ENCODE results near the gene LPIN3.

LPIN3 gene

GRCh38 chr20:41392871-41393704 lies 52.5 kb downstream of the LPIN3 start:
- no peaks in the 10 kb centered on the region for H3K4me1 ChIP-seq (ENCODE audit: control extremely low read depth in 1 of 4, control insufficient read depth in 4 of 4, insufficient read depth in 4 of 4, low read length in 3 of 4)
- H3K27me3 ChIP-seq (replicated peaks in 2 of 5; ENCODE audit: control insufficient read depth in 4 of 5, insufficient read depth in 5 of 5, low read length in 4 of 5) = peaks cover 0 to 9% (median 3%) of the 10 kb centered on the region in 5 experiments
- H3K9me3 ChIP-seq (ENCODE audit: control extremely low read depth in 1 of 5, control insufficient read depth in 4 of 5, insufficient read depth in 2 of 5, low read depth in 1 of 5, low read length in 4 of 5) = no peaks in the 10 kb centered on the region
- WGBS (ENCODE audit: insufficient coverage) = 93% methylated on average over 3 of the region's 12 CpGs
- H3K27ac ChIP-seq (ENCODE audit: insufficient read depth in 1 of 2, low read depth in 1 of 2, low read length in 2 of 2, poor library complexity in 1 of 2, severe bottlenecking in 2 of 2) = no peak overlapping the region
- DNase-seq = no peak
- POLR2A ChIA-PET = no interaction called here
- CTCF ChIA-PET = interaction anchor here (1.0 kb wide), 1 partner anchor 17 kb away, joined by 3 read pairs; no protein-coding TSS in a partner anchor
- no peaks in the 10 kb centered on the region for H3K36me3 ChIP-seq (ENCODE audit: control insufficient read depth in 4 of 4, insufficient read depth in 4 of 4, low read length in 3 of 4)
- no peak overlapping the region for H3K4me3 ChIP-seq (ENCODE audit: control insufficient read depth in 1 of 7, extremely low read depth in 1 of 7, insufficient read depth in 4 of 7, low read depth in 2 of 7, low read length in 6 of 7)

GRCh38 chr20:41393705-41394066 lies 53.1 kb downstream of the LPIN3 start:
- no CpG with 5 or more reads among the region's 3 CpGs for WGBS (ENCODE audit: insufficient coverage)
- CTCF ChIA-PET = interaction anchor here (1.0 kb wide), 1 partner anchor 17 kb away, joined by 3 read pairs; no protein-coding TSS in a partner anchor
- Histone ChIP-seq H3K4me3 (ENCODE audit: control insufficient read depth in 1 of 7, extremely low read depth in 1 of 7, insufficient read depth in 4 of 7, low read depth in 2 of 7, low read length in 6 of 7) (no peak overlapping the region), H3K27ac (ENCODE audit: insufficient read depth in 1 of 2, low read depth in 1 of 2, low read length in 2 of 2, poor library complexity in 1 of 2, severe bottlenecking in 2 of 2) (no peak overlapping the region), H3K27me3 (replicated peaks in 2 of 5; ENCODE audit: control insufficient read depth in 4 of 5, insufficient read depth in 5 of 5, low read length in 4 of 5) (peaks cover 0 to 7% (median 3%) of the 10 kb centered on the region in 5 experiments), H3K9me3 (ENCODE audit: control extremely low read depth in 1 of 5, control insufficient read depth in 4 of 5, insufficient read depth in 2 of 5, low read depth in 1 of 5, low read length in 4 of 5) (no peaks in the 10 kb centered on the region), H3K36me3 (ENCODE audit: control insufficient read depth in 4 of 4, insufficient read depth in 4 of 4, low read length in 3 of 4) (no peaks in the 10 kb centered on the region), H3K4me1 (ENCODE audit: control extremely low read depth in 1 of 4, control insufficient read depth in 4 of 4, insufficient read depth in 4 of 4, low read length in 3 of 4) (no peaks in the 10 kb centered on the region)
- DNase-seq = no peak
- POLR2A ChIA-PET = no interaction called here

GRCh38 chr20:41394081-41394480 lies 53.5 kb downstream of the LPIN3 start:
- H3K36me3 ChIP-seq (ENCODE audit: control insufficient read depth in 4 of 4, insufficient read depth in 4 of 4, low read length in 3 of 4) = no peaks in the 10 kb centered on the region
- WGBS (ENCODE audit: insufficient coverage) = 86% methylated on average over 2 of the region's 2 CpGs
- no peaks in the 10 kb centered on the region for H3K9me3 ChIP-seq (ENCODE audit: control extremely low read depth in 1 of 5, control insufficient read depth in 4 of 5, insufficient read depth in 2 of 5, low read depth in 1 of 5, low read length in 4 of 5)
- POLR2A ChIA-PET = no interaction called here
- DNase-seq = no peak
- H3K4me1 ChIP-seq (ENCODE audit: control extremely low read depth in 1 of 4, control insufficient read depth in 4 of 4, insufficient read depth in 4 of 4, low read length in 3 of 4) = no peaks in the 10 kb centered on the region
- no peak overlapping the region for H3K4me3 ChIP-seq (ENCODE audit: control insufficient read depth in 1 of 7, extremely low read depth in 1 of 7, insufficient read depth in 4 of 7, low read depth in 2 of 7, low read length in 6 of 7)
- CTCF ChIA-PET = interaction anchor here (1.0 kb wide), 1 partner anchor 16 kb away, joined by 3 read pairs; no protein-coding TSS in a partner anchor
- no peak overlapping the region for H3K27ac ChIP-seq (ENCODE audit: insufficient read depth in 1 of 2, low read depth in 1 of 2, low read length in 2 of 2, poor library complexity in 1 of 2, severe bottlenecking in 2 of 2)
- peaks cover 0 to 7% (median 3%) of the 10 kb centered on the region in 5 experiments for H3K27me3 ChIP-seq (replicated peaks in 2 of 5; ENCODE audit: control insufficient read depth in 4 of 5, insufficient read depth in 5 of 5, low read length in 4 of 5)

GRCh38 chr20:41394931-41395666 lies 54.5 kb downstream of the LPIN3 start:
- Histone ChIP-seq H3K27me3 (replicated peaks in 2 of 5; ENCODE audit: control insufficient read depth in 4 of 5, insufficient read depth in 5 of 5, low read length in 4 of 5) (peaks cover 0 to 7% (median 3%) of the 10 kb centered on the region in 5 experiments), H3K27ac (ENCODE audit: insufficient read depth in 1 of 2, low read depth in 1 of 2, low read length in 2 of 2, poor library complexity in 1 of 2, severe bottlenecking in 2 of 2) (no peak overlapping the region), H3K9me3 (ENCODE audit: control extremely low read depth in 1 of 5, control insufficient read depth in 4 of 5, insufficient read depth in 2 of 5, low read depth in 1 of 5, low read length in 4 of 5) (no peaks in the 10 kb centered on the region), H3K4me3 (ENCODE audit: control insufficient read depth in 1 of 7, extremely low read depth in 1 of 7, insufficient read depth in 4 of 7, low read depth in 2 of 7, low read length in 6 of 7) (no peak overlapping the region), H3K4me1 (ENCODE audit: control extremely low read depth in 1 of 4, control insufficient read depth in 4 of 4, insufficient read depth in 4 of 4, low read length in 3 of 4) (no peaks in the 10 kb centered on the region), H3K36me3 (ENCODE audit: control insufficient read depth in 4 of 4, insufficient read depth in 4 of 4, low read length in 3 of 4) (no peaks in the 10 kb centered on the region)
- ChIA-PET CTCF (no interaction called here), POLR2A (no interaction called here)
- WGBS (ENCODE audit: insufficient coverage) = 96% methylated on average over 7 of the region's 9 CpGs
- no peak for DNase-seq

- POLR2A ChIA-PET = no interaction called here
- Histone ChIP-seq H3K4me3 (ENCODE audit: control insufficient read depth in 1 of 7, extremely low read depth in 1 of 7, insufficient read depth in 4 of 7, low read depth in 2 of 7, low read length in 6 of 7) (no peak overlapping the region), H3K27me3 (replicated peaks in 2 of 5; ENCODE audit: control insufficient read depth in 4 of 5, insufficient read depth in 5 of 5, low read length in 4 of 5) (peaks cover 0 to 7% (median 3%) of the 10 kb centered on the region in 5 experiments), H3K27ac (ENCODE audit: insufficient read depth in 1 of 2, low read depth in 1 of 2, low read length in 2 of 2, poor library complexity in 1 of 2, severe bottlenecking in 2 of 2) (no peak overlapping the region), H3K9me3 (ENCODE audit: control extremely low read depth in 1 of 5, control insufficient read depth in 4 of 5, insufficient read depth in 2 of 5, low read depth in 1 of 5, low read length in 4 of 5) (no peaks in the 10 kb centered on the region), H3K36me3 (ENCODE audit: control insufficient read depth in 4 of 4, insufficient read depth in 4 of 4, low read length in 3 of 4) (no peaks in the 10 kb centered on the region), H3K4me1 (ENCODE audit: control extremely low read depth in 1 of 4, control insufficient read depth in 4 of 4, insufficient read depth in 4 of 4, low read length in 3 of 4) (no peaks in the 10 kb centered on the region)
- CTCF ChIA-PET = no interaction called here
- DNase-seq = no peak
- 82% methylated on average over 8 of the region's 18 CpGs for WGBS (ENCODE audit: insufficient coverage)
These were observed 55.3 kb downstream of the LPIN3 start for GRCh38 chr20:41395667-41396664.

GRCh38 chr20:41398408-41398807 lies 57.8 kb downstream of the LPIN3 start:
- CTCF ChIA-PET = interaction anchor here (0.9 to 1.6 kb wide), 3 partner anchors 9 to 13 kb away, joined by 3 to 5 read pairs (median 3); no protein-coding TSS in a partner anchor
- Histone ChIP-seq H3K4me1 (ENCODE audit: control extremely low read depth in 1 of 4, control insufficient read depth in 4 of 4, insufficient read depth in 4 of 4, low read length in 3 of 4) (peaks cover 0 to under 1% (median 0%) of the 10 kb centered on the region in 4 experiments), H3K27me3 (replicated peaks in 2 of 5; ENCODE audit: control insufficient read depth in 4 of 5, insufficient read depth in 5 of 5, low read length in 4 of 5) (peaks cover 0 to 5% (median 3%) of the 10 kb centered on the region in 5 experiments), H3K27ac (ENCODE audit: insufficient read depth in 1 of 2, low read depth in 1 of 2, low read length in 2 of 2, poor library complexity in 1 of 2, severe bottlenecking in 2 of 2) (no peak overlapping the region), H3K9me3 (ENCODE audit: control extremely low read depth in 1 of 5, control insufficient read depth in 4 of 5, insufficient read depth in 2 of 5, low read depth in 1 of 5, low read length in 4 of 5) (no peaks in the 10 kb centered on the region), H3K4me3 (ENCODE audit: control insufficient read depth in 1 of 7, extremely low read depth in 1 of 7, insufficient read depth in 4 of 7, low read depth in 2 of 7, low read length in 6 of 7) (no peak overlapping the region), H3K36me3 (ENCODE audit: control insufficient read depth in 4 of 4, insufficient read depth in 4 of 4, low read length in 3 of 4) (peaks cover 0 to 9% (median 3%) of the 10 kb centered on the region in 4 experiments)
- WGBS (ENCODE audit: insufficient coverage) = no CpG with 5 or more reads among the region's 2 CpGs
- POLR2A ChIA-PET = no interaction called here
- no peak for DNase-seq
